ENCODE measurements around the gene PRPS2. TPM values are rescaled to one million over a fixed set of nuclear protein-coding genes. Genes with fewer than 3 reads are reported as not detected.

The PRPS2 gene
- total RNA-seq, 1 donor from 2014 or later: 1.8 TPM

DNA sequence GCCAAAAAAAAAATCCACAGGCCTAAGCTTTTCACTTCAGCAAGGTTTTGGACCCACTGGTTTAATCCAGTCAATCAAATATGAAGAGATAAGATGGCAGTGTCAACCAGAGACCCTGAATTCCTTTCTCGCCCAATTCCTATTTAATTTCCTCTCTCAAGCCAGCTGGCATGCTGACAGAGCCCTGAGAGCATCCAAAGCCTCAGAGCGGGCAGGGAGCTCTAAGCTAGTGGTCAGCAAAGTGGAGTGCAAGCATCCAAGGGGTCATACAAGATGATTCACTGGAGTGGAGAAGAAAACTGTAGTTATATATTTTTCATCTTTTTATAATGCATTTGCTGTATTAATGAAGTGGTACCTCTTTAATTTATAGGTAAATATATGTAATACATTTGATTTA is 37.8 kb upstream of the PRPS2 start:
- Mint-ChIP-seq H3K9me3 (ENCODE audit: unreplicated experiment) (no peaks in the 10 kb centered on the region), H3K36me3 (ENCODE audit: unreplicated experiment) (no peaks in the 10 kb centered on the region), H3K27me3 (ENCODE audit: unreplicated experiment) (no peaks in the 10 kb centered on the region), H3K4me1 (ENCODE audit: low read depth, unreplicated experiment) (no peaks in the 10 kb centered on the region), H3K4me3 (ENCODE audit: unreplicated experiment) (no peak overlapping the region), H3K27ac (ENCODE audit: unreplicated experiment) (no peak overlapping the region)
- TF ChIP-seq, protein P1, sequence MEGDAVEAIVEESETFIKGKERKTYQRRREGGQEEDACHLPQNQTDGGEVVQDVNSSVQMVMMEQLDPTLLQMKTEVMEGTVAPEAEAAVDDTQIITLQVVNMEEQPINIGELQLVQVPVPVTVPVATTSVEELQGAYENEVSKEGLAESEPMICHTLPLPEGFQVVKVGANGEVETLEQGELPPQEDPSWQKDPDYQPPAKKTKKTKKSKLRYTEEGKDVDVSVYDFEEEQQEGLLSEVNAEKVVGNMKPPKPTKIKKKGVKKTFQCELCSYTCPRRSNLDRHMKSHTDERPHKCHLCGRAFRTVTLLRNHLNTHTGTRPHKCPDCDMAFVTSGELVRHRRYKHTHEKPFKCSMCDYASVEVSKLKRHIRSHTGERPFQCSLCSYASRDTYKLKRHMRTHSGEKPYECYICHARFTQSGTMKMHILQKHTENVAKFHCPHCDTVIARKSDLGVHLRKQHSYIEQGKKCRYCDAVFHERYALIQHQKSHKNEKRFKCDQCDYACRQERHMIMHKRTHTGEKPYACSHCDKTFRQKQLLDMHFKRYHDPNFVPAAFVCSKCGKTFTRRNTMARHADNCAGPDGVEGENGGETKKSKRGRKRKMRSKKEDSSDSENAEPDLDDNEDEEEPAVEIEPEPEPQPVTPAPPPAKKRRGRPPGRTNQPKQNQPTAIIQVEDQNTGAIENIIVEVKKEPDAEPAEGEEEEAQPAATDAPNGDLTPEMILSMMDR (IDR thresholded peaks at IDR 0.05; ENCODE audit: partially characterized antibody, unreplicated experiment): no peak
- no peak for DNase-seq

DNA sequence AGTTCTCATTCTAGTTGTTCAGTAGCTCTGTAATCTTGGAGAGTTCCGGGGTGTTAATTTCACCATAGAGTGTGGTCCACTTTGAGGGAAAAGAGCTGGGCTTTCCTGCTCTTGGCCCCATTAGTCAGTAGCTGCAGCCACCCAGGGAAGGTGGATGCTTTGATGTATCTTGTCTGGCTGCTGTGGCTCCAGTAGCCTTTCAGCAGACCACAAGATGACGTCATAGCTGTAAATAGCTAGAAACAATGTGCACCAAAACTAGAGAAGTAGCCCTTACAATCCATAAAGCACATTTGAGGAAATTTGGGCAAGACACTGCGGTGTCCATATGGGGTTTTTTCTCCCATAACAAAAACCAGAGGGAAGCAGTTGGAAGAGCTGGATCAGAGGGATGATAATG is 32.9 kb upstream of the PRPS2 start:
- H3K4me3 Mint-ChIP-seq (ENCODE audit: unreplicated experiment): no peak overlapping the region
- no peak overlapping the region for H3K27ac Mint-ChIP-seq (ENCODE audit: unreplicated experiment)
- no peak for DNase-seq
- no peaks in the 10 kb centered on the region for H3K4me1 Mint-ChIP-seq (ENCODE audit: low read depth, unreplicated experiment)
- no peaks in the 10 kb centered on the region for H3K9me3 Mint-ChIP-seq (ENCODE audit: unreplicated experiment)
- TF ChIP-seq, protein P1 (IDR thresholded peaks at IDR 0.05; ENCODE audit: partially characterized antibody, unreplicated experiment): no peak
- no peaks in the 10 kb centered on the region for H3K36me3 Mint-ChIP-seq (ENCODE audit: unreplicated experiment)
- H3K27me3 Mint-ChIP-seq (ENCODE audit: unreplicated experiment): no peaks in the 10 kb centered on the region

DNA sequence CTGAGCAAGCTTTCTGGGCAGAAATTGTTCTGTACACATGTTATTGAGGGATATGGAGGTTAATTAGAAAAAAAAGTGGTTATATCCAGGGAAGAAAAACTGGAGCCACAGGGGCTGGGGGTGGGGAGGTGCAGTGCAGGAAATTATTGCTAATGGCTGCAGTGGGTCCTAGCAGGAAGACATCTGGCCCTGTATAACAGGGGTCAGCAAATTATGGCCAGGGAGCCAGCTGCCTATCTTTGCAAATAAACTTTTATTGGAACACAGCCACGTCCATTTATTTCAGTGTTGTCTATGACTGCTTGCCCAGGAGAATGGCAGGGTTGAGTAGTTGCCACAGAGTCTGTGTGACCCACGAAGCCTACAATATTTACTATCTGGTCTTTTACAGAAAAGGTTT is 23.4 kb upstream of the PRPS2 start:
- Mint-ChIP-seq H3K36me3 (ENCODE audit: unreplicated experiment) (no peaks in the 10 kb centered on the region), H3K27me3 (ENCODE audit: unreplicated experiment) (peaks cover 3% of the 10 kb centered on the region), H3K9me3 (ENCODE audit: unreplicated experiment) (no peaks in the 10 kb centered on the region), H3K27ac (ENCODE audit: unreplicated experiment) (no peak overlapping the region), H3K4me3 (ENCODE audit: unreplicated experiment) (no peak overlapping the region), H3K4me1 (ENCODE audit: low read depth, unreplicated experiment) (no peaks in the 10 kb centered on the region)
- TF ChIP-seq, protein P1 (IDR thresholded peaks at IDR 0.05; ENCODE audit: partially characterized antibody, unreplicated experiment): no peak
- no peak for DNase-seq

DNA sequence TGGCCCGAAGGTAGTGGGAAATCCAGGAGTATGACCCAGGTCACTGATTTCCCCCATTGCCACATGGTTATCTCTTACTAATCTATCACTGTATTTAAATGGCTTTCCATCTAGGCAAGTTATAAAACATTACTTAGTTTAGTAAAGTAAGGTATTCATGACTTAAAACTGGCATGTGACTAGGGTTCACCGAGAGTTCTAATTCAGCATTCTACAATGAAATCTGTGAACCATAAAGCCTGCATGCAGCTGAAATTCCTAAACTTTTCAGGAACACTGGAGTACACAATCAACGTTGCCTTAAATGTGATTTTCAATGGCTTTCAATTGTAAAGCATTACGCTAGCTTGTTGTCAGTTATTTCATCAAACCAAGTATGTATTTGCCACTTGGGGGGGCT is 22.7 kb upstream of the PRPS2 start:
- Mint-ChIP-seq H3K36me3 (ENCODE audit: unreplicated experiment) (no peaks in the 10 kb centered on the region), H3K9me3 (ENCODE audit: unreplicated experiment) (no peaks in the 10 kb centered on the region), H3K4me1 (ENCODE audit: low read depth, unreplicated experiment) (no peaks in the 10 kb centered on the region), H3K27ac (ENCODE audit: unreplicated experiment) (no peak overlapping the region), H3K27me3 (ENCODE audit: unreplicated experiment) (peaks cover 3% of the 10 kb centered on the region), H3K4me3 (ENCODE audit: unreplicated experiment) (no peak overlapping the region)
- DNase-seq: no peak
- TF ChIP-seq, protein P1 (IDR thresholded peaks at IDR 0.05; ENCODE audit: partially characterized antibody, unreplicated experiment): no peak

DNA sequence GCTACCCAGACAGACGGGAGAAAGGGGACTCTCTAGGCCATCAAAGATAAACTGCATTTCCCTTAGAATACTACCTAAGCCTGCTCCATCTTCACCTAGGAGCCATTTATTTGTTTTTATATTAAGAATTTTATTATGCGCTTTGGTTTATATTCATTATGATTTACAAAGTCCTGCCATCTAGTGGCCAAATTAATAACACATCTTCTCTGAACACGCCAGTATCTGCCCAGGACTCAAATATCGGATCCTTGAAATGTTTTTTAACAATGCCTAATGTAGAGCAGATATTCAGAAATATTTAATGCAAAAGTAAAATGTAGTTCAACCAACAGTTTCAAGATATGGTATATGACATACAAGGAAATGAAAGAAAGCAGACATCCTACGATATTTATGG is 20.8 kb upstream of the PRPS2 start:
- no peak for DNase-seq
- H3K27me3 Mint-ChIP-seq (ENCODE audit: unreplicated experiment): peaks cover 3% of the 10 kb centered on the region

More for the DNA sequence above, 20.8 kb upstream of the PRPS2 start:
- TF ChIP-seq, protein P1 (IDR thresholded peaks at IDR 0.05; ENCODE audit: partially characterized antibody, unreplicated experiment): peak; percentile 56
- no peaks in the 10 kb centered on the region for H3K4me1 Mint-ChIP-seq (ENCODE audit: low read depth, unreplicated experiment)
- no peaks in the 10 kb centered on the region for H3K9me3 Mint-ChIP-seq (ENCODE audit: unreplicated experiment)
- no peaks in the 10 kb centered on the region for H3K36me3 Mint-ChIP-seq (ENCODE audit: unreplicated experiment)
- no peak overlapping the region for H3K27ac Mint-ChIP-seq (ENCODE audit: unreplicated experiment)
- H3K4me3 Mint-ChIP-seq (ENCODE audit: unreplicated experiment): no peak overlapping the region

All from glutamatergic neuron (in vitro differentiated cells).